ENCODE data around the gene TSEN34.
"Not testable (repeated sequence)": the region's sequence is repeated elsewhere in the genome, so short reads cannot be mapped to it uniquely, and the experiment has no call there.

The TSEN34 gene

DNA sequence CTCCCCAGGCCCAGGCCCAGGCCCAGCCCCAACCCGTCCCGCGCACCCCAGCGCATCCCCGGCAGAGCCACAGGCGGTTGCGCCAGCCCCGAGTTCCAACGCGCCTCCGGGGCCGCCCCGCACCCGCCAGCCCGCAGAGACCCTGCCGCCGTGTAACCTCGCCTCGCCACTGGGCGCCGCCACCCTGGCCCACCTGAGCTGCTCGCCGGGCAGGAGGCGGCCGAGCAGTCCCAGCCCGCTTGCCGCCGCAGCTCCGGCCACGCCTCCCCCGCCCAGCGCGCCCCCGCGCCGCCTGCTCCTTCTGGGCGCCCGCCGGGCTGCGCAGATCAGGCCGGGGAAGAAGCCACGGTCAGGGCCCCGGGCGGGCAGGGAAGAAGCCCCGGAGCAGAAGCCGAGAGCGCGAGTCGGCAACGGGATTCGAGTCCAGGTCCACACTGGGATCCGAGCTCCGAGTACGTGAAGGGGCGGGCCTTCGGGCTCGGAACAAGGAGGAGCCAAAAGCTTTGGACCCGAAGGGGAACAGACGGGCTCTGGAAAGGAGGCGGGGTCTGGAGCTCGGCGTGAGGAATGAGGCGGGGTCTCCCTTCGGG, 1.9 kb upstream of the TSEN34 start, which contains the start of gene MBOAT7:
MBOAT7 (minus strand) TSS at position 436 of the 590 bp plus-strand sequence. CDS start 1,072 bp downstream, outside the sequence.
- no peak for DNase-seq

DNA sequence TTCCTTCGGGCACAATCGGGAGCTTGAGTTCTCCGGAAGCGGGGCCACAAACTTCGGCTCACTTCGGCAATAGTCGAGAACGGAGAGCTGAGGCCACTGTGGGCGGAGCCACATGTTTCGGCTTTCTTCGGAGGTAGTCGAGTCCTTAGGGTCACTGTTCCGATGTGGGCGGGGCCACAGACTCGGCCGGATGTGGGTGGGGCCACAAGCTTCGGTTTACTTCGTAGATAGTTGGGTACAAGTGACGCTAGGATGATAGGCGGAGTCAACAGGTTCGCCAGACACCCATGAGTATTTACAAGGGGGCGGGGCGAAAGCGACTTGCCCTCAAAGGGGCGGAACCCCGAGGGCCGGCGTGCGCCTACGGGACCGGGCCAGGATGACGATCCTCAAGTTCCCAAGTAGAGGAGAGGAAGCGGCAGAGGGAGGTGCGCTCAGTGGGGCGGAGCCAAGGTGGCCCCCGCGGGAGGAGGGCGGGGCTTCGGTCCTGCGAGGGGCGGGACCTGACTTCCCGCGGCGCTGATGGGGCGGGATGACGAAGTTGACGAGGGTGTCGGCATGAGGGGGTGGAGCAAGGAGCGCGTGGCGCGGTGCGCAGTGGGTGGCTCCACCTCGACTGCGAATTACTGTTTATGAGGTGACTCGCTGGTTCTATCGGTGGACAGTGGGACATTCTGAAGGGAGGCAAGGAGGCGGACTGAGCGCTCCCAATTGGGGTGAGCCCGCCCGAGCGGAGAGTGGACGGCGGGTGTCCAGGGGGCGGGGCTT, 1.2 kb upstream of the TSEN34 start:
- DNase-seq: peak; percentile 100

DNA sequence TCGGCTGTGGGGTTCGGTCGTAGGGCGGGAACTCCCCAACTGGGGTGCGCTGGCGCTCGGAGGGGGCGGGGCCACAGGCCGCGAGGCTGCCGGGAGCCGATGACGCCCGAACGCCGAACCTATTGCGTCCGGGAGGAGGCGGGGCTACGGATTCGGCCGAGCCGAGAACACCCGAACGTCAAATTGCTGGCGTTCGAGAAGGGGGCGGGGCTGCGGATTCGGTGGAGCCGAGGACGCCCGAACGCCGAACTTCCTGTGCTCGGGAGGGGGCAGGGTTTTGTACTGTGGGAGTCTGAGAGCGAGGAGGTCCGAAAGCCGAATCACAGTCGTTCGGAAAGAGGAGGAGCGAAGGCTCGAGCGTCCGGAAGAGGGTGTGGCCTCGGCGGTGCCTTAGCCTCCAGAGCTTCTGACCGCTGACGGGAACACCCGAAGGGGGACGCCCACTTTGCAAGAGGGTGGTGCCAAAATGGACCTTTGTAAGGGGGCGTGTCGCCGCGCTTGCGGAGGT, 551 bp upstream of the TSEN34 start:
- peak; percentile 100 for DNase-seq

DNA sequence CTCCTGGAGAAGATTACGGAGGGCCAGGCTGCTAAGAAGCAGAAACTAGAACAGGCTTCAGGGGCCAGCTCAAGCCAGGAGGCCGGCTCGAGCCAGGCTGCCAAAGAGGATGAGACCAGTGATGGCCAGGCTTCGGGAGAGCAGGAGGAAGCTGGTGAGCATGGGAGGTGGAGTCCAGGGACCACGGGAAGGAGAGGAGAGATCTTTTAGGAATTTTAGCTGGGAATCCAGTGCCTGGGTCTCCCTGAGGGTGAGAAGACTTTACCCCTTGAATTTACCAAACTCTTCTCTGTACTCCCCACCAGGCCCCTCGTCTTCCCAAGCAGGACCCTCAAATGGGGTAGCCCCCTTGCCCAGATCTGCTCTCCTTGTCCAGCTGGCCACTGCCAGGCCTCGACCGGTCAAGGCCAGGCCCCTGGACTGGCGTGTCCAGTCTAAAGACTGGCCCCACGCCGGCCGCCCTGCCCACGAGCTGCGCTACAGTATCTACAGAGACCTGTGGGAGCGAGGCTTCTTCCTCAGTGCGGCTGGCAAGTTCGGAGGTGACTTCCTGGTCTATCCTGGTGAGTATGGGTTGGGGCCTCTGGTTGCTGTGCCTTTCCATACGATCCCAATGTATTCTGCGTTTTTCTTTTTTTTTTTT, 824 bp downstream of the TSEN34 start:
- no peak for DNase-seq

DNA sequence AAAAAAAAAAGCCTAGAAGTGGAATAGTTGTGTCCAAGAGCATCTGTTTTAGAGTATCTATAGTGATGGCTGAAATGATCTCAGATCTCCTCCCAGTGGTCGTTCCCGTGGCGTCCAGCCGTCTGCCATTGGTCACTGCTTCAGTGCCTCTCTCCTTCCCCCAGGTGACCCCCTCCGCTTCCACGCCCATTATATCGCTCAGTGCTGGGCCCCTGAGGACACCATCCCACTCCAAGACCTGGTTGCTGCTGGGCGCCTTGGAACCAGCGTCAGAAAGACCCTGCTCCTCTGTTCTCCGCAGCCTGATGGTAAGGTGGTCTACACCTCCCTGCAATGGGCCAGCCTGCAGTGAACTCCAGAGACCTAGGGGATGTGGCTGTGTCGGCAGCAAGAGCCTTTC, 1.9 kb downstream of the TSEN34 start:
- DNase-seq: no peak

DNA sequence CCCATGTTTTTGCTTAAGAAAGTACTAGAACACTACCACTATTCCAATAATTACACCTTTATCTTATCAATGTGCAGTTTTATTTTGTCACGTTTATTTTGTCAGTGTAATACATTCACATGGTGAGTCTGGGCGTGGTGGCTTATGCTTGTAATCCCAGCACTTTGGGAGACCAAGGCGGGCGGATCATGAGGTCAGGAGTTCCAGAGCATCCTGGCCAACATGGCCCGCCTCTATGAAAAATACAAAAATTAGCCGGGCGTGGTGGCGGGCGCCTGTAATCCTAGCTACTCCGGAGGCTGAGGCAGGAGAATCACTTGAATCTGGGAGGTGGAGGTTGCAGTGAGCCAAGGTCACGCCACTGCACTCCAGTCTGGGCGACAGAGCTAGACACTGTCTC, 3.4 kb downstream of the TSEN34 start:
- not testable (repeated sequence) for DNase-seq

DNA sequence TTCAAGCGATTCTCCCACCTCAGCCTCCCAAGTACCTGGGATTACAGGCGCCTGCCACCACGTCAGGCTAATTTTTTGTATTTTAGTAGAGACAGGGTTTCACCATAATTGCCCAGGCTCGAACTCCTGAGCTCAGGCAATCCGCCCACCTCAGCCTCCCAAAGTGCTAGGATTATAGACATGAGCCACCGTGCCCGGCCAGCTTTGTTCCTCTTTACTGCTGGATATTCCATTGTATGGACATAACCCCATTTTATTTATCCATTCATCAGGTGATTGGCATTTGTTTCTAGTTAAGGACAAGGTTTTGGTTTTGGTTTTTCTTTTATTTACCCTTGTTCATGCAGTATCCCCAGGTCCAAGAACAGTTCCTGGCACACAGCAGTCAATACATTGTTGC, 5.4 kb downstream of the TSEN34 start:
- no peak for DNase-seq

DNA sequence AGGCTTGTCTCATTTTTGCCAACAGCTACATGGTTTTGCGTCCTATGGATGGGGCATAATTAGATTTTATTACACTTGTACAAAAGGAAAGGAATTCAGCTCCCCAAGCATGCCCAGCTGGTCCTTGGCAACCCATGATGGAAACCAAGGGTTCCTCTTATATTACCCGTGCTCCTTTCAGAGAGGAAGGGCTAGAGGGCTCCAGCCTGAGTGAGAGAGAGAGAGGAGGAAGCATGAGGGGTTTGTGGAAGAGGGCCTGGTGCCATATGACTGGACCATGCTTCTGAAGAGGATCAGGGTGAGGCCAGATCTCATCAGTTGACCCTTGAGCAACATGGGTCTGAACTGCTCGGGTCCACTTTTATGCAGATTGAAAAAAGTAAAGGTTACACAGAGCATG, 6.0 kb downstream of the TSEN34 start:
- DNase-seq: no peak

DNA sequence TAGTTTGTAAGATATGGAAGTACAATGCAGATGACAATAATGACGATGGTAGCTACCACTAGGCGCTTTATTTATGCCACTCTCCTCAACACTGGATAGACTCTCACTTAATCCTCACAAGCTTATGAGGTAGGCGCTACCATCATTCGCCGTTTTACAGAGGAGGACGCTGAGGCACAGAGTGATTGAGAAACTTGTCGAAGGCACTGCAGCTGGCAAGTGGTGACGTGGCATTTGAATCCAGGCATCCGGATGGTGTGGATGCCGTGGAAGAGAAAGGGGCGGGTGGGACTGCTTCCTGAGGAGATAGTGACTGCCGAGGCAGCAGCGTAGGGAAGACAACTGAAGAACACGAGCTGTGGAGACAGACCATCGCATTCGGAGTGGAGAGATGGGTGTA, 8.3 kb downstream of the TSEN34 start:
- no peak for DNase-seq

DNA sequence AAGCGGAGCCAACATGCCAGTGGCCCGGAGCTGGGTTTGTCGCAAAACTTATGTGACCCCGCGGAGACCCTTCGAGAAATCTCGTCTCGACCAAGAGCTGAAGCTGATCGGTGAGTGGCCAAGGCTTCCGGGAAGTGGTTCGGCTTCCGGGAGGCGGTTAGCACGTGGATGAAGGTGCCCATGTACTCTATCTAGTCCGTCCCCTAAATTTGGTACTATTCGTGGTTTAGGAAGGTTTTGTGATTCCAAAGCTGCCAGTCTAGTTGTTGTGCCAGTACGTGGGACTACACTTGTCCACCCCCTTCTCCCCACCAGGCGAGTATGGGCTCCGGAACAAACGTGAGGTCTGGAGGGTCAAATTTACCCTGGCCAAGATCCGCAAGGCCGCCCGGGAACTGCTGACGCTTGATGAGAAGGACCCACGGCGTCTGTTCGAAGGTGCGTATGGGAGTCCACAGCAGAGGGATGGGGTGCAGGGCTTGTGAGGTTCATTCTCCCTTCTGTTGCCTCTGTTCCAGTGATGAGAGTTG, 10.1 kb downstream of the TSEN34 start:
- no peak for DNase-seq

DNA sequence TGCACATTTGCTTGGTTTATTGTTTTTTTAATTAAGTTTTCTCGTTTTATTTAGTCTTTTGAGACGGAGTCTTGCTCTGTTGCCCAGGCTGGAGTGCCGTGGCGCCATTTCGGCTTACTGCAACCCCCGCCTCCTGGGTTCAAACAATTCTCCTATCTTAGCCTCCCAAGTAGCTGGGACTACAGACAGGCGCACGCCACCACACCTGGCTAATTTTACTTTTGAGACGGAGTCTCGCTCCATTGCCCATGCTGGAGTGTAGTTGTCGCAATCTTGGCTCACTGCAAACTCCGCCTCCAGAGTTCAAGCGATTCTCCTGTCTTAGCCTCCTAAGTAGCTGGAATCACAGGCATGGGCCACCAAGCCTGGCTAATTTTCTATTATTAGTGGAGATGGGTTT, 10.9 kb downstream of the TSEN34 start:
- no peak for DNase-seq

DNA sequence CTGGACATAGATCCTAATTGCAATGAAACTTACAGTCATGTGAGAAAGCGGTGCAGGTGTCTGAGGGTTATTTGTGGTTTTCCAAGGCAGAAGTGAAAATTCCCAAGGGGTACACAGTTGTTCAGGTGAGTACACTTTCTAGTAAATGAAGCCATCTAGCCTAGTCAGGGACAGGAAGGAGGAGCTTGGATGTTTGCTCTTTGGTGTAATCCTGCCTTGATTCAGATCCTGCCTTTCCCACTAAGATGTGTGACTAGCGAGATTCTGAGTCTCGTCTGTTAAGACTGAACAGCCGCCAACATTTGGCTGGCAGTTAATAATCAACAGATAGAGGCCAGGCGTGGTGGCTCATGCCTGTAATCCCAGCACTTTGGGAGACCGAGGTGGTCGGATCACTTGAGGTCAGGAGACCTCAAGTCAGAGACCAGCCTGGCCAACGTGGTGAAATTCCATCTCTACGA, 12.1 kb downstream of the TSEN34 start:
- no peak for DNase-seq

DNA sequence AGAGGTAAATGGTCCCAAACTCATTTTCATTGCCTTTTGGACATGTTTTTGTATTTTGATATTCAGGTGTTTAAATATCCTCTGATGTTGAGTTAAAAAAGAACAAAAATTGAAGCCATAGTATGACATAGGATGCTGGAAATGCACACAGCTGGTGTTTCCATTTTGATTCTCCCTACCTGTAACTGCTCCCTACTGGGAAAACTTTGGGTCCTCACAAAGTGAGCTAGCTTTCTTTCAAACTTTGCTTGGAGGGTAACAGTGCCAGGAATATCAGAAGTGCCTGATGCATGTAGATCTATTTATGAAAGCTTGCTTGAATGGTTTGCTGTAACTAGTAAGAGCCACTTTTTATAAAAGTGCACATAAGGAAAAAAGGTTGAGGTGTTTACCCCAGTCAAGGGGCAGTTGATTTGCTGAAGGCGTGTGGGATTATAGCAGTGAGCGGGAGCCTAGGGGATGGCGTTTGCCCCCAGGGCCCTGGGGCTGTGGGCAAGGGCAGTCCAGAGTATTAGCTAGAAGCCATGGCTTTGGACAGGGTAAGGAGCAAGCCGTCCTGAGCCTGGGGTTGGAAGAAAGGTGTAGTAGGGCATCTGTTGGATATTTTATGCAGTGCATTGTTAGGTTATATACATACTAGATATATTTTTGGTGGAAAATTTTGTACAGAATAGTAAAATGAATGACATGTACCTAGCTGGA, 13.8 kb downstream of the TSEN34 start:
- DNase-seq: no peak

DNA sequence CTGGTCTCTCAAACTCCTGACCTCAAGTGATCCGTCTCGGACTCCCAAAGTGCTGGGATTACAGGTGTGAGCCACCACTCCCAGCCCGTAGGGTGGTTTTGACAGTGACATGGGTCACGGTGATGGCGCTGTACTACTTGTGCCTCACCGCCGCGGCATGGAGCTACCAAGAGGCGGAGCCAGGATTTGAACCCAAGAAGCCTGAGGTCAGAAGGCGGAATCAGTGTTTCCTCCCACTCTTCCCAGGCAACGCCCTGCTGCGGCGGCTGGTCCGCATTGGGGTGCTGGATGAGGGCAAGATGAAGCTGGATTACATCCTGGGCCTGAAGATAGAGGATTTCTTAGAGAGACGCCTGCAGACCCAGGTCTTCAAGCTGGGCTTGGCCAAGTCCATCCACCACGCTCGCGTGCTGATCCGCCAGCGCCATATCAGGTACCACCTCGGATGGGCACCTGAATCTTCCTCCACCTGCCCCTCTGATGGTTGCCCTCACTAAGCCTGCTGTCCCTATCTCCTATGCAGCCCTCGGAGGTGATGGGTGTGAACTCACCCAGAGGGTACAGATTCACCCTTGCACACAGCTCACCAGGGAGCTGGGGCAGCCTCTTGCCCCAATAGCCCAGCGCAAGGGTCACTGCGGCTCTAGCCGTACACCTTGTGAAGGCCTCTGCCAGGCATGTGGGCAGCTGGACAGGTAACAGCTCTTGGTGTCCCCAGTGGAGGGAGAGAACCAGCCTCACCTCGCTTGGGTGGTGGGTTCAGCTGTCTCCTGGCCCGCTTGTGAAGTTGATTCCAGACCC, 15.1 kb downstream of the TSEN34 start:
- no peak for DNase-seq

DNA sequence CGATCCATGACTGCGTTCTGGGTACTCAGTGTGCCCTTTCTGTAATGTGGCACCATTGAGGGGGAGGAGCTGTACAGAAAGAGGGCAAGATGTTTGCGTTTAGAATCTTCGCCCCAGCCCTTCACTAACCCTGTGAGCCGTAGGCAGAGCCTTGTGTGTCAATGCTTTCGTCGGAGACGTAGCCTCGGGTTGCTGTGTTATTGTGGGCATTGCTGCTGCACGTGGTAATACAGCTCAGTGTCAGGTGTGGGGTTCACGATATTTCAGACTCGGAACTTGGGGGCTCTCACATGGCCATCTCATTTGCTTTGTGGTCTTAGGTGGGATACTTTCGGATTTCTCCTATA, 15.7 kb downstream of the TSEN34 start:
- DNase-seq: no peak

DNA sequence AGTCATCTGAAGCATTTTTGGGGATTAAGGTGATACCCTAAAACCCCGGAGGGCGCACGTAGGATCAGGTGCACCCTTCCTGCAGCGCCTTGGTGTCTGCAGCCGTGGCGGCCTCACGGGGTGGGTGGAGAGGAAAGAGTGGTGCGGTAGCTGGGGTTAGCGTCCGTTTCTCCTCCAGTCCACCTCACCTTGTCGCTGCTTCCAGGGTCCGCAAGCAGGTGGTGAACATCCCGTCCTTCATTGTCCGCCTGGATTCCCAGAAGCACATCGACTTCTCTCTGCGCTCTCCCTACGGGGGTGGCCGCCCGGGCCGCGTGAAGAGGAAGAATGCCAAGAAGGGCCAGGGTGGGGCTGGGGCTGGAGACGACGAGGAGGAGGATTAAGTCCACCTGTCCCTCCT, 16.1 kb downstream of the TSEN34 start:
- DNase-seq: not testable (repeated sequence)

DNA sequence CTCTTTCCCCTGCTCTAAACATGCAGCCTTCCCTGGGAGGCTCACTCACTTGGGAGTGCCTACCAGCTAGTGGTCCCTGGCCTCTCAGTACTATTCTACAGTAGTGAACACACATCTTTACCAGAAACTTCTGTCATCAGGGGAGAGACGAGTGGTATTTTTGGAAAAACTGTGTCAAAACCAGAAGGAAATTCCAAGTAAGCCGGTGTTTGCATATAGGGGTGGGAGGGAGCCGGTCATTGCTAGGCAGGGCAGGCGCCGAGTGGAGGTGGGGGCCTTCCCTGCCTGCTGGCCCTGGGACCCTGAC, 16.5 kb downstream of the TSEN34 start:
- no peak for DNase-seq

DNA sequence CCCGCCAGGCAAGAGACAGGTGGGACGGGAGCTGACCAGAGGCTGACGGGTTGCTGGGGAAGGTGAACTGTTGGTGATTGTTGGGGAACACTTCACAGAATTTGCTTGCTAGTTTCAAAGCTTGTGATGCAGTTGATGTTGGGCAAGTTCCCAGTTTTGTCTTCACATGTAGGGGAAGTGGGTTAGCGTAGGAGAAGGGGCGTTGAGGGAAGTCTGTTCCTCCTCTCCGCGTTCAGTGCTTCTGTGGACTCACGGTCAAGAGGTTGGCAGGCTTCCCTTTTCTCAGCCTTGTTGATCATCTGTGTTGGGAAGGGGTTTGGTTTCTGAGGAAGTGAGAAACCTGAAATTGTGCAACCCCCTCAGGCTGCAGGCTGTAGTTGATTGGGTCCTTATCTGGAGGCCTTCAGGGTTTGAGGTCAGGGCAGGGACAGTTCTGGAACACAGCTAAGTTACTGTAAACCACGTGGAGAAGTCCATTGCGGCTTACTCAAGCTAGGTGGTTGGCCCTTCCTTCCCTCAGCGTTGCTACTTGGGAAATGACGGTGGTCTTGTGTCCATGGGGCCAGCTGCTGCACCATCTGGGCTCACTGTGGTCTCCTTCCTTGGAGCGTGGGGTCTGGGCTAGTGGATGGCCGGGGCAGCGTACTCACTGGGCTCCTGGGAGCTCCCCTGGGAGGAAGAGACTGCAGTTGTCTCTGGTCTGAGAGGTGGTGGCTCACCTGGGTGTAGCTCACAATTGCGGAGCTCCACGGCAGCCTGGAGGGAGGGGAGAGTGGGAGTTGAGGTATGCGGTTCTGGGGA, 17.1 kb downstream of the TSEN34 start:
- peak; percentile 70 for DNase-seq

DNA sequence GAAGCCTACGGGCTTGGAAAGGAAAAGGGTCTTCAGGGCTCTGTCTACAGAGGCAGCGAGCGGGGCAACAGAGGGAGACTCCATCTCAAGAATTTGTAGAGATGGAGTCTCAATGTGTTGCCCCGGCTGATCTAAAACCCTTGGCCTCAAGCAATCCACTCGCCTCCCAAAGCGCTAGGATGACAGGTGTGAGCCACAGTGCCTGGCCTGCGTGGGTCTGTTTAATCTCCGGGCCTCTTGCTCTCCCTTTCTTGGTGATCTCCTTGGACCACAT, 17.6 kb downstream of the TSEN34 start:
- no peak for DNase-seq

DNA sequence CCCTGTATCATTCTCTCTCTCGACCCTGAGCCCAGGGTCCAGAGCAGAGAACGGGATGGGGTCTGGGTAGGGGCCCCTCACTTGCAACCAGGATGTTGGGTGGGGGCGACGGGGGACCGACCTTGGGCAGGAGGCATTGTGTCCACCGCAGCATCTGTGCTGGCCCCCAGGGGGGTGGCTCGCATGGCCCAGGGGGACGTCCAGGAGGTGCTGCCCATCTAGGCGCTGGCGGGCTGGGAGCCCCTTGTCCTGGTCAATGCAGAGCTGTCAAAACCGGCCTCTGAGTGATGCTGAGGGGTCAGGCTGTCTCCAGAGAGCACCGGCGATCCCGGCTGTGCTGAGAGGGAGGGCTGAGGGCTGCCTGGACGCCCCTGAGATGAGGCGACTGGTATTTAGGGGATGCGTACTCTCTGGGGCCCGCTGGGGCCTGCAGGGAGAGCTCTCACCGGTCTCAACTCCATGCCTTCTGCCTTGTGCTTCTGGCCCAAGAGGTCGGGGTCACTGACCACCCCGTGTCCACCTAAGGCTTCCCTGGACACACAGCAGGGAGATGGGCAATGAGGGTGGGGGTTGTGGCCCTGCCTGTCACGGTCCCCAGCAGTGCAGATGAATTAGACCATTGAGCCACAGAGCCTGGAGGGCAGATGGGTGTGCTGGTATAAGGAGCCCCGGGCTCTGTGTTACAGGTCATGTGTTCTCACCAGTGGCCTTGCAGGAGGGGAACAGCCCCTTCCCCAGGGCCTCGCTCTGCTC, 18.1 kb downstream of the TSEN34 start:
- DNase-seq: no peak

Data from left hindlimb (tissue), 1 donor.